Uterus (tissue), 4 donors: ENCODE data around the gene NAV2. TPM values are rescaled to one million over a fixed set of nuclear protein-coding genes. Genes with fewer than 3 reads are reported as not detected.

Source experiments
- DNase-seq, 2 donors: peaks; one replicate each; pipeline ENCODE4 v3.0.0-alpha.2; 2019 to 2020
- H3K27ac ChIP-seq, 2 donors: fragments of 200-600 bp; sonication (generic); 1 replicate in 1 of 2; 2 replicates in 1 of 2; pipeline ENCODE4 v1.5.1; 2016 to 2018
- H3K27me3 ChIP-seq, 2 donors: fragments of 200-600 bp; sonication (generic); one replicate each; pipeline ENCODE4 v1.5.1; 2018 to 2019; ENCODE audit warnings: control low read depth in 1 of 2
- H3K36me3 ChIP-seq, 2 donors: fragments of 200-600 bp; sonication (generic); one replicate each; pipeline ENCODE4 v1.5.1; 2019; ENCODE audit warnings: control low read depth in 1 of 2
- H3K4me1 ChIP-seq, 2 donors: fragments of 200-600 bp; sonication (generic); one replicate each; pipeline ENCODE4 v1.5.1; 2018 to 2019; ENCODE audit warnings: control low read depth in 1 of 2
- H3K4me3 ChIP-seq, 2 donors: fragments of 200-600 bp; sonication (generic); 1 replicate in 1 of 2; 2 replicates in 1 of 2; pipeline ENCODE4 v1.5.1; 2018 to 2019; ENCODE audit warnings: mild to moderate bottlenecking in 1 of 2
- H3K9me3 ChIP-seq, 2 donors: fragments of 200-600 bp; sonication (generic); one replicate each; pipeline ENCODE4 v1.5.1; 2019; ENCODE audit warnings: control low read depth in 1 of 2
- POLR2A ChIP-seq, 2 donors: fragments of 450-650 bp; IDR thresholded peaks; one replicate each; pipeline ENCODE4 v1.6.1; 2016; ENCODE audit warnings: antibody characterized with exemption in 2 of 2, mild to moderate bottlenecking in 1 of 2, moderate library complexity in 1 of 2
- intact Hi-C: fragments of 100-400 bp; cut with DNase I; formaldehyde crosslinking; loops from one replicate; pipeline ENCODE4 v1.15.1; 2023; ENCODE audit warnings: low total_unique reads
- total RNA-seq, 4 donors: library from RNA; depleted of rRNA in 3 of 4; stranded (reverse); fragments of >200 nt in 3 of 4; gene quantifications; one replicate each; pipeline versions ENCODE4 v1.1.0 to v1.2.4, GENCODE V29; 2014 to 2023
- TF ChIP-seq, protein P1 (sequence below), 4 experiments: fragments of 200-600 bp in 2 of 4; fragments of 450-650 bp in 2 of 4; sonication (generic) in 2 of 4; IDR thresholded peaks; one replicate each; pipeline ENCODE4 v1.5.1; 2016 to 2019; ENCODE audit warnings: antibody characterized with exemption in 4 of 4, mild to moderate bottlenecking in 2 of 4, moderate library complexity in 1 of 4
- donor health status: DM: yes; HTN: yes; CAD: no.

NAV2 gene
- total RNA-seq, 4 donors from 2014 or later = 2.6 to 31.6 (median 5.7) TPM

DNA sequence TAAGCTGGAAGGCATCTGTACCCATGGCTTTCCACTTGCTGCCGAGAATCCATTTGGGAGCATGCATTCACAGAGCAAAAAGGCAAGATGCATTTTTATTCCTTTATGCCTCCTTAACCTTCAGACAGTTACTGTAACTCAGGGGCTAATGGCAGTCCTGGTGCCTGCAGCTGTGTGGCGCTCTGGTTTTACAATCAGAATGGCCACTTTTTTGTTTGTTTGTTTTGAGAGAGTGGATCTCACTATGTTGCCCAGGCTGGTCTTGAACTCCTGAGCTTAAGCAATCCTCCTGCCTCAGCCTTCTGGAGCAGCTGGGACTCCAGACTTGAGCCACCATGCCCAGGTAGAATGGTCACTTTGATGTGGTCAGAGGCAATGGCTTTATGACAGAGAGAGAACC lies 101.8 kb downstream of the NAV2 start:
- Histone ChIP-seq H3K36me3 (no peaks in the 10 kb centered on the region), H3K4me3 (no peak overlapping the region), H3K27ac (no peak overlapping the region), H3K9me3 (no peaks in the 10 kb centered on the region), H3K27me3 (no peaks in the 10 kb centered on the region), H3K4me1 (no peaks in the 10 kb centered on the region)
- DNase-seq = no peak
- TF ChIP-seq, protein P1, sequence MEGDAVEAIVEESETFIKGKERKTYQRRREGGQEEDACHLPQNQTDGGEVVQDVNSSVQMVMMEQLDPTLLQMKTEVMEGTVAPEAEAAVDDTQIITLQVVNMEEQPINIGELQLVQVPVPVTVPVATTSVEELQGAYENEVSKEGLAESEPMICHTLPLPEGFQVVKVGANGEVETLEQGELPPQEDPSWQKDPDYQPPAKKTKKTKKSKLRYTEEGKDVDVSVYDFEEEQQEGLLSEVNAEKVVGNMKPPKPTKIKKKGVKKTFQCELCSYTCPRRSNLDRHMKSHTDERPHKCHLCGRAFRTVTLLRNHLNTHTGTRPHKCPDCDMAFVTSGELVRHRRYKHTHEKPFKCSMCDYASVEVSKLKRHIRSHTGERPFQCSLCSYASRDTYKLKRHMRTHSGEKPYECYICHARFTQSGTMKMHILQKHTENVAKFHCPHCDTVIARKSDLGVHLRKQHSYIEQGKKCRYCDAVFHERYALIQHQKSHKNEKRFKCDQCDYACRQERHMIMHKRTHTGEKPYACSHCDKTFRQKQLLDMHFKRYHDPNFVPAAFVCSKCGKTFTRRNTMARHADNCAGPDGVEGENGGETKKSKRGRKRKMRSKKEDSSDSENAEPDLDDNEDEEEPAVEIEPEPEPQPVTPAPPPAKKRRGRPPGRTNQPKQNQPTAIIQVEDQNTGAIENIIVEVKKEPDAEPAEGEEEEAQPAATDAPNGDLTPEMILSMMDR (IDR thresholded peaks at IDR 0.05) = no peak
- intact Hi-C loops = no loop called here

DNA sequence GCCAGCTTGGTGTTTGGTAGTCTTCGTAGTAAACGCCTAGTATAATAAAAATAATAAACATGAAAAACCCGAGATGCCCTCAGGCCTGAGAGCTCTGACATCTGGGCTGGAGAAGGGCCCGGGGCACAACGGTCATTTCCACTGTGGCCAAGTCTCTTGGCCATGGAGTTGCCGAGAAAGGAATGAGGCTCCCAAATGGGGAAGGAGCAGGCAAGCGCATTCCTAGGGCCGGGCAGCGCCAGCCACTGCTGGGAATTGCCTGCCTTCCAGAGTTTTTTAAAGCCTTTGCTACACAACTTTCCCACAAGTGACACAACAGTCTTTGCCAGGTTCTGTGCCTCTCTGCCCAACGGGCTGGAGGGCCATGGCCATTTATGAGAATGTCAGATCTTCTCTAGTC lies 103.4 kb downstream of the NAV2 start:
- H3K4me1 ChIP-seq = no peaks in the 10 kb centered on the region
- no peaks in the 10 kb centered on the region for H3K27me3 ChIP-seq
- no peaks in the 10 kb centered on the region for H3K9me3 ChIP-seq
- intact Hi-C loops = no loop called here
- H3K36me3 ChIP-seq = no peaks in the 10 kb centered on the region
- H3K4me3 ChIP-seq = no peak overlapping the region
- no peak for DNase-seq
- TF ChIP-seq, protein P1 (IDR thresholded peaks at IDR 0.05) = no peak
- TF ChIP-seq POLR2A (IDR thresholded peaks at IDR 0.05) = no peak
- no peak overlapping the region for H3K27ac ChIP-seq

DNA sequence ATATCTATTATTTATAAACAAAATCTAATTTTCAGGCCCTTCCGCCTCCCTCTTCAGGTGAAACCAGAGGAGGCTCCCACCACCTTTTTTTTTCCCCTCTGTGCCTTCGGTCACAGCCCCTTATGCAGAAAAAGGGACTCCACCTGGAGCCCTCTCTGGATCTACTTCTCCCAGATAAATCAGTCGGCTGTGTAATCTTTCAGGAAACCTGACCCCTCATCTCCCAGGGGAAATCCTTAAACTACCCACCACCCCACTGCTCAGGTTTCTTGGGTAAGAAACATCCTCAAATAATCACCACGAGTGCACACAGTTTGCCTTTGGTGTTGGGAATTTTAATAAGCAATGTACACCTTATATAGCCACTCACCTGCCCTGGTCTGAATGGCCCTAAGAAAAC lies 104.2 kb downstream of the NAV2 start:
- Histone ChIP-seq H3K4me3 (no peak overlapping the region), H3K9me3 (no peaks in the 10 kb centered on the region), H3K27me3 (no peaks in the 10 kb centered on the region), H3K36me3 (no peaks in the 10 kb centered on the region), H3K27ac (no peak overlapping the region), H3K4me1 (no peaks in the 10 kb centered on the region)
- DNase-seq = no peak
- TF ChIP-seq POLR2A (IDR thresholded peaks at IDR 0.05) = no peak
- TF ChIP-seq, protein P1 (IDR thresholded peaks at IDR 0.05) = no peak
- intact Hi-C loops = no loop called here

DNA sequence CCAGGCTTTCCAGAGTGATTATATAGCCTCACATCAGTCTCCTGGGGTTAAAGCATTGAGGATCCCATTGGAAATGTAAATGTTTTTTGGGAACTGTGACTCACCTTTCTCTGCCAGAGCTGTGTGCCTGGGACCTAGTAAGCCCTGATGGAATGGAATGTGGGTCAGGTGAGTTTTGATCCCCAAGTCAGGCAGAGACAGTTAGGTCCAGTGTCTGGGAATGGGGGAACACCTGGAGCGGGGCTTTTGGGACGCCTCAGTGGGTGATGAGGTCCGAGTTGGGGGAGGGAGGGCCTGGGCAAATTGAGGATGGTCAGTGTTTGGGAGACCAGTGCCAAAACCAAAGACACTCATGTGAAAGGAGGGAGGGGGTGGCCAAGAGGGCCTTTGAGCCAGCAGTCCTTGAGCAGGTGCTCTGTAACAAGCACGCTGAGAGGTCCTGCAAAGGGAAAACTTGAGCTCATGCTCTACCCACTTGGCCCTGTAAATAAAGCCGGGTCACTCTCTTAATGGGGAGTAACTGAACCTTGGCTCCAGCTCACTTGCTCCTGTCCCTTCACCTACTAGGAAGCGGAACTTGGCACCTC lies 104.7 kb downstream of the NAV2 start:
- no peaks in the 10 kb centered on the region for H3K36me3 ChIP-seq
- H3K27ac ChIP-seq = no peak overlapping the region
- DNase-seq = no peak
- no peak for TF ChIP-seq POLR2A (IDR thresholded peaks at IDR 0.05)
- TF ChIP-seq, protein P1 (IDR thresholded peaks at IDR 0.05) = no peak
- intact Hi-C loops = no loop called here
- no peak overlapping the region for H3K4me3 ChIP-seq
- no peaks in the 10 kb centered on the region for H3K27me3 ChIP-seq
- H3K4me1 ChIP-seq = no peaks in the 10 kb centered on the region
- no peaks in the 10 kb centered on the region for H3K9me3 ChIP-seq

DNA sequence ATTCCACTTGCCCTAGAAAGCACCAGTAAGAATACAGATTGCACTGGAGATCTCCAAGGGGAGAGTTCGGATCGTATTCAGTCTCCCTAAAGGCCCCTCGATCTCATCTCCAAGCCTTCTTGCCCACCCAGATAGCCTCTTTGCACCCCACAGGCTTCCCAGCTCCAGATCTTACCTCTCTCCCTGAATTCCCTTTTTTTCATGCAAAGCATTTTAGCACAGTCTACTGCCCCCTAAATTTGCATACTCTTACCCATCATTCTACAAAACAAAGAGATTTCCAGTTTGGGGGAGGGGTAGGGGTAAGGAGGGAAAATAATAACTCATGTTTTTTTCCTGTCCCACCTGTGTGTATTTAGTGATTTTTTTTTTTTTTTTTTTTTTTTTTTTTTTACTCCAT lies 105.2 kb downstream of the NAV2 start:
- no peak for DNase-seq
- no peaks in the 10 kb centered on the region for H3K36me3 ChIP-seq
- H3K4me1 ChIP-seq = no peaks in the 10 kb centered on the region
- no peak for TF ChIP-seq POLR2A (IDR thresholded peaks at IDR 0.05)
- TF ChIP-seq, protein P1 (IDR thresholded peaks at IDR 0.05) = no peak
- no peak overlapping the region for H3K4me3 ChIP-seq
- H3K27ac ChIP-seq = no peak overlapping the region
- intact Hi-C loops = no loop called here
- no peaks in the 10 kb centered on the region for H3K27me3 ChIP-seq
- H3K9me3 ChIP-seq = no peaks in the 10 kb centered on the region
